H7 (cell line): ENCODE measurements around the gene KRT86. TPM values are rescaled to one million over a fixed set of nuclear protein-coding genes. Genes with fewer than 3 reads are reported as not detected.

Source experiments
- DNase-seq: peaks from one replicate; pipeline ENCODE4 v3.0.0; 2012
- H3K27me3 ChIP-seq: 2 replicates; pipeline ENCODE4 v1.6.0; 2011; ENCODE audit warnings: mild to moderate bottlenecking, low read length; ENCODE audit not compliant: control insufficient read depth, insufficient read depth
- H3K36me3 ChIP-seq: replicated peaks from 2 replicates; pipeline ENCODE4 v1.5.1; 2011; ENCODE audit warnings: low read length; ENCODE audit not compliant: control insufficient read depth, insufficient read depth
- H3K4me3 ChIP-seq: 2 replicates; pipeline ENCODE4 v1.5.1; 2011; ENCODE audit warnings: low read depth, mild to moderate bottlenecking, control low read depth, low read length, moderate library complexity; ENCODE audit not compliant: insufficient read depth
- total RNA-seq: library from RNA; depleted of rRNA; stranded (reverse); fragments of >200 nt; shearing (Covaris generic); gene quantifications from 2 replicates; pipeline ENCODE4 v1.2.3, GENCODE V29; 2014

KRT86 gene
- total RNA-seq, 1 experiment from 2014 or later = not detected

DNA sequence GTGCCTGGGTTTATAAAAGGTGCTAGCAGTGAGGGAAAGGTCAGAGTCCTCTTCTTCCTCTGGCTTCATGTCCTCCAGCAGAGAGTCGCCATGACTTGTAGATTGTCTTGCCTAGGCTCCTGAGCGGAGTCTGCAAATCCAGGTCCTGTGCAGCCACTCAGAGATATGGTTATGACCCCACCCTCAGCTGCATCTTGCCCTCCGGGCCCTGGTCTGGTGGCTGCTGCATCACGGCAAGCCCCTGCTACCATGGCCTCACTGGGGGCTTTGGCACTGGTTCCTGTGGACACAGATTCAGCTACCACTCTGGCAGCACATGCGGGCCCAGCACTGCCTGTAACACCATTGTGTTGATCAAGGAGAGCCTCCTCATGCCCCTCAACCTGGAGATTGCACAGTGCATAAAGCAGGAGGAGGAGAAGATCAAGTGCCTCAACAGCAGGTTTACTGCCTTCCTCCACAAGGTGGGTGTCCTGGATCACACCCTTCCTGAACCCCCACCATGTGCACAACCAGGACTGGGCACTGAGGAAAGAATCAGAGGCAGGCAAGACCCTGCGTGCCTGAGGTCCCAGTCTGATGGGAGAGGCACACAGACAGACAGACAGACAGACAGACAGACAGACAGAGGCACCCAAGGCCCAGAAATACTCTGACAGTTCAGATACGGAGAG, 10.5 kb upstream of the KRT86 start:
- H3K4me3 ChIP-seq = no peak overlapping the region
- H3K36me3 ChIP-seq = no peaks in the 10 kb centered on the region
- DNase-seq = no peak
- peaks cover 6% of the 10 kb centered on the region for H3K27me3 ChIP-seq

DNA sequence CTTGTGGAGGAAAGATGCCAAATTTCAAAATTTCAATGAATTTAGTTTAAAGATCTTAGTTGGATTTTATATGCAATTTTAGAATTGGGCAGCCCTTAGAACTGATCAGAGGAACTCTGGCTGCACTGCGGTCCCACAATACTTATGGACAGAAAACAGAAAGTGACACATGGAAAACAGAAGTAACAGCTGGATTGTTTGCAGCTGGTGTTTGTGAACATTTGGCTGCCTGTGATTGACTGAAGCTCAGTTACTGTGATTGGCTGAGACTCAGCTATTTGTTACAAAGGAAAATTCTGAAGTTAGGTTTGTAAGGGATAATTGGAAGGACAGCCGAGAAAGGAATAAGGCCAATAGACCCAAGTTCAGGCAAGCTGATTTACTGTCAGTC, 10.0 kb upstream of the KRT86 start:
- H3K4me3 ChIP-seq = no peak overlapping the region
- no peaks in the 10 kb centered on the region for H3K36me3 ChIP-seq
- no peak for DNase-seq
- H3K27me3 ChIP-seq = peaks cover under 1% of the 10 kb centered on the region

DNA sequence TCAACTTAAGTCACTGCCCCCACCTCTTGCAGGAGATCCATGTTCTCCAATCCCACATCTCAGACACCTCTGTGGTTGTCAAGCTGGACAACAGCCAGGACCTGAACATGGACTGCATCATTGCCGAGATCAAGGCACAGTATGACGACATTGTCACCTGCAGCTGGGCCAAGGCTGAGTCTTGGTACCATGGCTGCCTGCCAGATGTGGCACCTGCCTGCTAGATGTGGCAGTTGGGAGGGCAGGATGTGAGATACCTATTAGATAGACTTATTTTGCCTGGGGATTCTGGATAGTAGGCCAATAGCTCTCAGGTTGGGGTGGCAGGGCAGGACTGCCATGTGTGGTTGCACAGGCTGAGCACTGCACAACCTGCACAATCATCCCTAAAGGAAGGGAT, 7.9 kb upstream of the KRT86 start:
- no peak for DNase-seq
- H3K4me3 ChIP-seq = no peak overlapping the region
- H3K27me3 ChIP-seq = no peaks in the 10 kb centered on the region; the same call in 1 of the 2 replicates
- no peaks in the 10 kb centered on the region for H3K36me3 ChIP-seq

DNA sequence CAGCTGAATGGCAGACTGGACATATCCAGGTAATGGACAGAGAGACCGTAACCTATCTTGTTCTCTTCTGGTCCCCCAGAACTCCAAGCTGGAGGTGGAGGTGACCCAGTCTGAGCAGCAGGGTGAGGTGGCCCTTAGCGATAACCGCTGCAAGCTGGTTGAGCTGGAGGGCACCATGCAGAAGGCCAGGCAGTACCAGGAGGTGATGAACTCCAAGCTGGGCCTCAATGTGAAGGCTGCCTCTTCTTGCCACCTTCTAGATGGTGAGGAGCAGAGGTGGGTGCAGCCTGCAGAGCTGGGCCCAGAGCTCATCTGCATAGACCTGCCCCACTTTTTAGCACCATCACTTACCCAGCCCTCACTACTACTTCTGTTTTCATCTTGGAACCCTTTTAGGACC, 7.2 kb upstream of the KRT86 start:
- Histone ChIP-seq H3K36me3 (no peaks in the 10 kb centered on the region), H3K4me3 (no peak overlapping the region), H3K27me3 (no peaks in the 10 kb centered on the region; the same call in 1 of the 2 replicates)
- no peak for DNase-seq

DNA sequence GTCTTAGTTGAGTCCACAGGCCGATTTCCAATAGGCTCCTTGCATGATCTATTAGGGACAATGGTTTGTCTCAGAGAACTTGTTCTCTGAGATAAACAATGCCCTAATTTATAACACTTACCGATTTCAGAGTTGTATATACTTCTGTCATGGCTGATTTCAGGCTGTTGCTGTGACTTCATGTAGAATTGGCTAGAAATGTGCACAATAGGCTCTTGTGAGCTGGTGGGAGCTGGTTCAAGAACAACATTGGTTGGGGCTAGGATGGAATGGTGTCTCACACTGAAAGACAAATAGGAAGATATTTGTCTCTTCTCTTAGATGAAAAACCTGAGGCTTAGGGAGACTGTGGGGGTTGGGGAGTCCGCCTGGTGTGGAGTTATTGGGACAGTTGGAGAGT, 6.7 kb upstream of the KRT86 start:
- Histone ChIP-seq H3K36me3 (no peaks in the 10 kb centered on the region), H3K4me3 (no peak overlapping the region), H3K27me3 (no peaks in the 10 kb centered on the region; the same call in 1 of the 2 replicates)
- DNase-seq = no peak

DNA sequence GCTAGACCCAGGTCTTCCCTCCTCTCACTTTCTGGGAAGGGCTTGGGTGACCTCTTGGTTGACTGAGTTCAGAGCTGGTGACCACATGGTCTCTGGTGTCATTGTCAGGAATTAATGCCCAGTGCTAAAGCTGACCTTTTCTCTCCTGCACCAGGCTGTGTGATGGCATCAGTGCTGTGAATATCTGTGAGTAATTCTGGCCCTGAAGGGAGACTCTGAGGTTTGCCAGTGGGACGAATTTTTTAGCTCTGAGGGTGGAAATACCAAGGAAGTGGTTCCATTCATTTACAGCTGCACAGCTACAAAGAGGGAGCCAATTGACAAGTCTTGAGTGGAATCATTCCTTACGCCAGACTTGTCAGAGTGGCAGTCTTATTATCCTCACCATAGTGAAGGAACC, 6.2 kb upstream of the KRT86 start:
- Histone ChIP-seq H3K27me3 (no peaks in the 10 kb centered on the region; the same call in 1 of the 2 replicates), H3K36me3 (no peaks in the 10 kb centered on the region), H3K4me3 (no peak overlapping the region)
- DNase-seq = no peak

DNA sequence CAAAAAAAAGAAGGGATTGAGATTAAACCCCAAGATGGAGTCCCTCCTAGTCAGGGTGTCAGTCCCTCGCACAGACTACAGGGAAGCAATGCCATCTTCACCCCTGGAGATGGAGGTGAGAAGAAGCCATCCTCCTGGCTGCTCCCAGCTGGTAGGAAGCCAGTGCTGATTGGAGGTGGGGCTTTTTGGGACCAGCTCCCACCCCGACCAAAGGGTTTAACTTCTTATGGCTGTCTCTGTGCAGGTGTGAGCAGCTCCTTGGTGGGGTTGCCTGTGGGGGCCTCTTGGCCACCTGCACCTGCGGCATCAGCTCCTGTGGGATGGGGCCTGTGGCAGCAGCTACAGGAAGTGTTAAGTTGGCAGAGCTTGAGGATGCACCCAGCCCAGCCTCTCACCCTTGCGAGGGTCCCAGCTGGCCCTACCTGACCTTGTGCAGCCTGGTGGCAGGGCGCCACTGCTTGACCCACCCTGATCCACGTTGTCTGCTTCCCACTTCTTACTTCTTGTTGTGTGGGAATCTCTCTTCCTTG, 3.8 kb upstream of the KRT86 start:
- Histone ChIP-seq H3K4me3 (no peak overlapping the region), H3K36me3 (no peaks in the 10 kb centered on the region), H3K27me3 (no peaks in the 10 kb centered on the region)
- no peak for DNase-seq

DNA sequence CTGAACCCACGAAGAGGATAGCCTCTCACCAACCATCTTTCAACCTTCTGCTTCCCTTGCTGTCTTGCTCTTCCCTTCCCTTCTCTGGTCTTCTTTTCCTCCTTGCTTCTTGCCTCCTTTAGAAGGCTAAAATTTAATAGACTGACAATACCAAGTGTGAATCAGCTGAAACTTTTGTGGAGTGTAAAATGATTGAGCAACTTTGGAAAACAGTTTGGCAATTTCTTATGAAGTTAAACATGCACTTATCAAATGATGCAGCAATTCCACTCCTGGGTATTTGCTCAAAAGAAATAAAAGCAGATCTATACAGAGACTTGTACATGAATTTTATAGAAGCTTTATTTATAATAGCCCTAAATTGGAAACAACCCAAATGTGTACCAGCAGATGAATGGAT, 3.3 kb upstream of the KRT86 start:
- Histone ChIP-seq H3K36me3 (no peaks in the 10 kb centered on the region), H3K27me3 (no peaks in the 10 kb centered on the region)

DNA sequence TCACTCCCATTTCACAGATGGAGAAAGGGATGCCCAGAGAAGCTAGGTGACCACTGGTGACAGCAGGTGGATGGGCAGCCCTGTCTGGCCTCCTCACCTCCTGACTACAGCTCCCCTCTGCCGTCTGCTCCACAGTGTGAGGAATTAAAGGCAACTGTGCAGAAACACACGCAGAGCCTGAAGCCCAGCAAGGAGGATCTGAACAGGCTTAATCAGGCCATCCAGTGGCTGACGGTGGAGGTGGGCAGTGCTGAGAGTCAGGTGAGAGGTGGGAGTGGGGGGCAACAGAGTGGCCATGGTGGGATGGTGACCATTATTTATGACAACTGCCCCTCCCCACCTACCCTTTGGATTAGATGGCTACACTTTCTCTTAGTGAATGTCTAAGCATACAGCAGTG, 1.2 kb downstream of the KRT86 start:
- Histone ChIP-seq H3K36me3 (no peaks in the 10 kb centered on the region), H3K27me3 (peaks cover 12% of the 10 kb centered on the region), H3K4me3 (no peak overlapping the region)
- DNase-seq = no peak

More for the DNA sequence above, 3.3 kb upstream of the KRT86 start:
- no peak overlapping the region for H3K4me3 ChIP-seq
- no peak for DNase-seq

DNA sequence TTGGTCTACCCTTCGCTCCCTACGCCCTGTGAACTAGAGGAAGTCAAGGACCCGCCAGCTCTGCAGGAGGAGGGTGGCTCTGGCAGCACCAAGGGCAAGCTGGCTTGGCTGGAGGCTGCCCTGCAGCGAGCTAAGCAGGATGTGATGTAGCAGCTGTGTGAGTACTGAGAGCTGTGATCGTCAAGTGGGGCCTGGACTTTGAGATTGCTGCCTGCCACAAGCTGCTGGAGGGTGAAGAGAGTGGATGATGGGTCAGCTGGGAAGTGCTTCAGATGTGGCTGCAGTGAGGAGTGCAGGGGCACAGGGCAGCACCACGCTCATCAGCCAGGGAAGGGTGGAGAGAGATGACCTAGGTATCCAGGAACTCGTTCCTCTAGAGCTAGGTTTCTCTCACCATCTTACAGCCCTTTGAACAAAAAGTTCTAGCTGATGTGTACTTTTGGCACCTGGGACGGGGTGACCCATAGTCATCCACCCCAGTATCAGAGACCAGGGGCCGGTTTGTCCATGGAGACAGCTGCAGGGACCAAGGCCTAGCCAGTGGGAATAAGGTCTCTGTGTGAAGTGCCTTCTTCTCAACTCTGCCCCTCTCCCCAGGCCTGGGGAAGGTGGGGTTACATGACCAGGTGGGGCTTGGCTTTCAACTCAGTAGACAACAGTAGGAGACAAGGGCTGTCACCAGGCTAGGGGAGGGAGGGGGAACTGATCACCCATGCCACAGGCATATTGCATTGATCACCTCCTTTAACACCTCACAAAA, 3.2 kb downstream of the KRT86 start:
- DNase-seq = no peak
- Histone ChIP-seq H3K4me3 (no peak overlapping the region), H3K36me3 (no peaks in the 10 kb centered on the region), H3K27me3 (peaks cover 12% of the 10 kb centered on the region)

DNA sequence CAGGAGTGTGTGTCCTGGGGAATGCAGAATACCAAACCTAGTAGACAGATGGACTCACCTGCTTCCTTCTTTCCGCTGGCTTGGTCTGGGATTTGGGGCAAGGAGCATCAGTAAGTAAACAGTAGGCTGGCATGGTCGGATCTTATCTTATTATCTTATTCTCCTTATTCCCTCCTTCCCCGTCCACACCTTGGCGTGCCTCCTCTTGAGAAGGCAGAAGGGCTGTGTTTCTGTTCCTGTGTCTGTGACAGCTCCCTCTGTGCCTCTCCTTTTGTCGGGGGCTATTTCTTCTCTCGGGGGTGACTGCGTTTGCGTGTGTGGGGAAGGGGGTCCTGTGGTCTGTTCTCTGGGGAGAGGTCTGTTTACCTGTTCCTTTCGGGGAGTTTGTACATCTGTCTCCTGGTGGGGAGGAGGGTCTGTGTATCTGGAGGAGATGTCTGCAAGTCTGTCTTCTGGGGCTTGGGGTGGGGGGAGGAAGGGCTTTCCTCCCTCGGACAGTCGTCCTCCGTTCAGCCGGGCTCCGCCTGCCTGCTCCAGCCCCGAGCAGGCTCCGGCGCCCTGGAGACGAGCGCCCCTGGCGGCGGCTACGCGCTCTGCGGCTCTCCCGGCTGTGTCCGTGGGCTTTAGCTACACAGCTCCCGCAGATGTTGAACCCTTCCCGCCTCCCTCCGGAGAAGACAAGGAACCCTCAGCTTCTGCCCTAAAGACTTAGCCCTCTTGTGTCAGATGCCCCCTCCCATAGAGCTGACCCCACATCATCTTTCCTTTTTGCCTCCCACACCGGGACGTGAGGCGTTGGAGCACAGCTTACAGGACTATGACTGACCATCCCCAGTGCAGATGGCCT, 4.4 kb downstream of the KRT86 start:
- peak; percentile 96 for DNase-seq
- H3K4me3 ChIP-seq = peak overlapping the region; percentile 9; the same call in 1 of the 2 replicates
- peaks cover 12% of the 10 kb centered on the region for H3K27me3 ChIP-seq
- no peaks in the 10 kb centered on the region for H3K36me3 ChIP-seq

DNA sequence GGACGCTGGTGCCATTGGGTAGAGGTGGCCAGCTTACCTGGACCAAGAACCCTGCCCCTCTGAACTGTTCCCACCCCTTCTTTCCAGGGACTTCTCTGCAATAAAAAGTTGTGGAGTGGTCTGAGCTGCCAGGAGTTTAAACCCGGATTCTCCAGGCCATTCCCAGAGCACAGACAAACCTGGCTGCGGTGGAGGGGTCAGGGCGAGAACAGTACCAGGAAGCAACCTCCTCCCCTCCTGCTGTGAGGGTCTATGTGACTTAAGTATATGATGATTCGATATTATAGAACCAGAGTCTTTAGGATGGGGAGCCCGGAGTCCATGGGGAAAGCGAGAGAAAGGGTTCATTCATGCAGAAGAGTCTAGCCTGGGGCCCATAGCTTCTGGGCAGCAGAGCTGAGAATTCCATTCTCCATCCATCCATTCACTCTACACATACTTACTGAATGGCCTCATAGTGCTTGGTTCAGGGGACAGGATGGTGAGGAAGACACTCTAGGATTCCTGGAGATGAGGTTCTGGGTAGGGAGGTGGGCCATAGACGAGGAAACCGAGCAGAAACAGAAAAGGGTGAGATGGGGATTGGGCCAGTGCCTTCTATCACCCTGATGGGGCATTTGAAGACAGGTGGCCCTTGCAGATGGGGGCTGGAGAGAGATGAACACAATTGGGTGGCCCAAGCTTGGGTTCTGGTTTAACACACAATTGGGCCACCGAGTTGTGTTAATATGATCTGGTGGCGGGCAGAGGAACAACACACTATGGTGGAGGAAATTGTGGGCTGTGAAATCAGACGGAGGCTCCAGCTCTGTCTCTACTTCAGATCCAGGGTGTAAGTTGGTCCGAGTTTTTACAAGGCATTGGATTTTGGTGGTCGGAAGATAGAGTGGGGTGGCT, 5.2 kb downstream of the KRT86 start:
- DNase-seq = peak; percentile 17
- no peak overlapping the region for H3K4me3 ChIP-seq
- no peaks in the 10 kb centered on the region for H3K36me3 ChIP-seq
- H3K27me3 ChIP-seq = peaks cover 12% of the 10 kb centered on the region

DNA sequence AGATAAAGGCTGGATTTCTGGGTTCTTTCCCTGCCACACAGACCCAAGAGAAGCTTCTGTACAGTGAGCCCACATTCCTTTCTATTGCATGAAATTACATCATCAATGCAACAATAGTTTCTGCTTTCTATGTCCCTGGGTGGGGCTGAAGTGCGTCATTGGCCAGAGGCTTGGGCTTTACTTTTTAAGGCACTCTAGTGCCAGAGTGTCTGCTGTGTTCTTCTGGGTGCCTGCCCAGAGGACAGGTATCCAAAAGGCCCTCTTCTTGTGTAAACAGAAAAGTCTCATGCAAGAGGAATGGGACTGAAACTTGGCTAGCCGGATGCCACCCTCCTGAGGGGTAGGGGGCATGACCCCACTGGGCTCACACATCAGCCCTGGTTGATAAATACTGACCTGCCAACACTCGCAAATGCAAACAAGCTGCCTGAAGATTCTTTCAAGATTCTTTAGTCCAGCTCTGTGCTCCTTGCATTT, 5.9 kb downstream of the KRT86 start:
- peaks cover 12% of the 10 kb centered on the region for H3K27me3 ChIP-seq
- no peak overlapping the region for H3K4me3 ChIP-seq
- no peak for DNase-seq
- H3K36me3 ChIP-seq = no peaks in the 10 kb centered on the region
